GM23248 (cell line): ENCODE results near the gene SCLT1.

Experiments used
- EZH2 ChIP-seq: fragments of 200-600 bp; sonication (generic); IDR thresholded peaks from 2 replicates; pipeline ENCODE4 v1.6.1; 2018; ENCODE audit warnings: antibody characterized with exemption, mild to moderate bottlenecking; ENCODE audit not compliant: insufficient read depth, poor library complexity, severe bottlenecking
- EZH2phosphoT487 ChIP-seq: fragments of 200-600 bp; sonication (generic); IDR thresholded peaks from 2 replicates; pipeline ENCODE4 v1.6.1; 2018; ENCODE audit warnings: antibody characterized with exemption, moderate library complexity, mild to moderate bottlenecking, low read depth; ENCODE audit not compliant: insufficient read depth

DNA sequence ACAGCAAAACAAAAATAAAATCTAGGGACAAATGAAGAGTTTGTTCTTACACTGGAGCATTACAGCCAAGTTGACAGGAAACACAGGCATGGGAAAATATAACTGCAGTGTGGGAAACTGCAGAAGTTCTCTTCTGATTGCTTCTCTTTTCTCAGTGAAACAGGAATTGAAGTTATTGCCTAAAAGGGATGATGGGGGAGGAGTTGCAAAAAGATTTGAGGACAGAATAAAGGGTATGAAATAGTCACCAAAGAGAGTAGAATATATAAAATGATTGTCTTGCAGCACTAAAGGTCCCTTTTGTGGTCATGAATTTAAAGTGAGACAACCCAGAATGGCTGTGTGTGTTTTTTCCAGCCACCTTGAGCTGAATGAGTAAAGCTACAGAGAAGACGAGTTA, 180.1 kb downstream of the SCLT1 start:
- no peak for TF ChIP-seq EZH2phosphoT487
- no peak for TF ChIP-seq EZH2
